NB4 (cell line): ENCODE data around the gene SLC25A48.

ENCODE experiments used
- CTCF ChIP-seq: IDR thresholded peaks from one replicate; pipeline ENCODE4 v1.5.1; 2012; ENCODE audit warnings: low read depth, low read length
- MAX ChIP-seq: IDR thresholded peaks from 2 replicates; pipeline ENCODE4 v1.6.1; 2011; ENCODE audit warnings: low read depth, low read length
- POLR2A ChIP-seq: IDR thresholded peaks from 2 replicates; pipeline ENCODE4 v1.6.1; 2011; ENCODE audit warnings: mild to moderate bottlenecking; ENCODE audit not compliant: insufficient read length; ENCODE audit errors: extremely low read depth

- TF ChIP-seq CTCF (no peak), POLR2A (no peak), MAX (no peak)
Measured at GRCh38 chr5:135827965-135828781, 6.3 kb upstream of the SLC25A48 start.
